Smooth muscle cell (in vitro differentiated cells): ENCODE results near the gene ALPG. TPM values are rescaled to one million over a fixed set of nuclear protein-coding genes. Genes with fewer than 3 reads are reported as not detected.
"Not testable (repeated sequence)": the region's sequence is repeated elsewhere in the genome, so short reads cannot be mapped to it uniquely, and the experiment has no call there.

Source experiments
- DNase-seq: peaks from one replicate; lab custom pipeline; 2025; ENCODE audit not compliant: unreplicated experiment; lab: John Stamatoyannopoulos, UW
- H2AFZ ChIP-seq: fragments of 200-600 bp; sonication (generic); 2 replicates; pipeline ENCODE4 v1.6.0; 2016; ENCODE audit warnings: antibody characterized with exemption, low read depth, mild to moderate bottlenecking
- H3F3A ChIP-seq: fragments of 200-600 bp; sonication (generic); 2 replicates; pipeline ENCODE4 v1.6.0; 2017; ENCODE audit warnings: antibody characterized with exemption, low read depth
- H3K27ac ChIP-seq: fragments of 200-600 bp; sonication (generic); 2 replicates; pipeline ENCODE4 v1.5.1; 2016; ENCODE audit warnings: low read depth, mild to moderate bottlenecking
- H3K27me3 ChIP-seq: fragments of 200-600 bp; sonication (generic); 2 replicates; pipeline ENCODE4 v1.6.1; 2016; ENCODE audit warnings: low read depth, mild to moderate bottlenecking
- H3K36me3 ChIP-seq: fragments of 200-600 bp; sonication (generic); 2 replicates; pipeline ENCODE4 v1.5.1; 2016; ENCODE audit warnings: low read depth
- H3K4me1 ChIP-seq: fragments of 200-600 bp; sonication (generic); 2 replicates; pipeline ENCODE4 v1.5.1; 2016; ENCODE audit warnings: low read depth
- H3K4me2 ChIP-seq: fragments of 200-600 bp; sonication (generic); 2 replicates; pipeline ENCODE4 v1.6.0; 2016; ENCODE audit warnings: mild to moderate bottlenecking
- H3K4me3 ChIP-seq: fragments of 200-600 bp; sonication (generic); 2 replicates; pipeline ENCODE4 v1.5.1; 2016; ENCODE audit warnings: mild to moderate bottlenecking
- H3K79me2 ChIP-seq: fragments of 200-600 bp; sonication (generic); 2 replicates; pipeline ENCODE4 v1.6.0; 2016; ENCODE audit warnings: low read depth, mild to moderate bottlenecking
- H3K9ac ChIP-seq: fragments of 200-600 bp; sonication (generic); 2 replicates; pipeline ENCODE4 v1.6.0; 2016; ENCODE audit warnings: low read depth
- H3K9me3 ChIP-seq: fragments of 200-600 bp; sonication (generic); replicated peaks from 2 replicates; pipeline ENCODE4 v1.5.1; 2016; ENCODE audit warnings: low read depth
- H4K20me1 ChIP-seq: fragments of 200-600 bp; sonication (generic); 2 replicates; pipeline ENCODE4 v1.6.0; 2016; ENCODE audit warnings: low read depth
- WGBS: methylation state at CpG from one replicate; pipeline ENCODE4 v1.1.7; 2016; ENCODE audit warnings: low lambda C conversion rate; 5-methylcytosine and 5-hydroxymethylcytosine counted together
- polyA plus RNA-seq: library from polyadenylated mRNA; unstranded; fragments of >200 nt; fragmentation: Nextera tagmentation; extraction: Ambion mirVana; gene quantifications from 2 replicates; pipeline ENCODE4 v1.2.1, GENCODE V29; 2016
- total RNA-seq: library from RNA; depleted of rRNA; stranded (reverse); fragments of >200 nt; gene quantifications from 2 replicates; pipeline ENCODE4 v1.2.3, GENCODE V29; 2014
- TF ChIP-seq, protein P1 (sequence below): fragments of 200-600 bp; sonication (generic); IDR thresholded peaks from 2 replicates; pipeline ENCODE4 v1.5.1; 2017; ENCODE audit warnings: borderline replicate concordance, mild to moderate bottlenecking, antibody characterized with exemption; ENCODE audit not compliant: insufficient read depth, poor library complexity, severe bottlenecking

The ALPG gene
- total and polyA plus RNA-seq, 2 experiments from 2014 or later, result not detected

DNA sequence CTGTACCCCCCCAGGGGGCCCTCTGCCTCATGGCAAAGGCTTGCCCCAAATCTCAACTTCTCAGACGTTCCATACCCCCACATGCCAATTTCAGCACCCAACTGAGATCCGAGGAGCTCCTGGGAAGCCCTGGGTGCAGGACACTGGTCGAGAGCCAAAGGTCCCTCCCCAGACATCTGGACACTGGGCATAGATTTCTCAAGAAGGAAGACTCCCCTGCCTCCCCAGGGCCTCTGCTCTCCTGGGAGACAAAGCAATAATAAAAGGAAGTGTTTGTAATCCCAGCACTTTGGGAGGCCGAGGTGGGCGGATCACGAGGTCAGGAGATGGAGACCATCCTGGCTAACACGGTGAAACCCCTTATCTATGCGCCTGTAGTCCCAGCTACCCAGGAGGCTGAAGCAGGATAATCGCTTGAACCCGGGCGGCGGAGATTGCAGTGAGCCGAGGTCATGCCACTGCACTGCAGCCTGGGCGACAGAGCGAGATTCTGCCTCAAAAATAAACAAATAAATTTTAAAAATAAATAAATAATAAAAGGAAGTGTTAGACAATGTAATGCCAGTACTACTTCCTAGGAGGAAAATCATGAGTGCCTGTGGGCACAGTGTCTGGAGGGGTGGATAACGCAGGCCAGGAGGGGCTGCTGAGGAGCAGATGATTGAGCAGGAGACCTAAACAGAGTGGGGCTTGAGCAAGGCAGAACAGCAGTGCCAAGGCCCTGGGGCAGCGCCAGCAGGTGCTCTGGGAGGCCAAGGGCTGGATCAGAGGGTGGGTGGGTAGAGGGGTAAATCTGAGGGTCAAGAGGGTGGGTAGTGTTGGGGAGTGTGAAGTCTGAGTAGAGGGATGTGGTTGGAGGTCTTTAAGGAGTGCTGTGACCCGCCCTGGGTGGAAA lies 24.1 kb upstream of the ALPG start:
- Histone ChIP-seq H3K36me3 (no peaks in the 10 kb centered on the region), H3K9me3 (no peaks in the 10 kb centered on the region), H3K4me2 (peak overlapping the region; percentile 51), H2AFZ (no peak overlapping the region), H3K27ac (no peak overlapping the region), H3K27me3 (peaks cover 10% of the 10 kb centered on the region), H3F3A (no peaks in the 10 kb centered on the region), H3K9ac (no peak overlapping the region), H3K79me2 (no peaks in the 10 kb centered on the region), H4K20me1 (no peaks in the 10 kb centered on the region), H3K4me1 (no peaks in the 10 kb centered on the region), H3K4me3 (no peak overlapping the region)
- DNase-seq, result no peak
- TF ChIP-seq, protein P1, sequence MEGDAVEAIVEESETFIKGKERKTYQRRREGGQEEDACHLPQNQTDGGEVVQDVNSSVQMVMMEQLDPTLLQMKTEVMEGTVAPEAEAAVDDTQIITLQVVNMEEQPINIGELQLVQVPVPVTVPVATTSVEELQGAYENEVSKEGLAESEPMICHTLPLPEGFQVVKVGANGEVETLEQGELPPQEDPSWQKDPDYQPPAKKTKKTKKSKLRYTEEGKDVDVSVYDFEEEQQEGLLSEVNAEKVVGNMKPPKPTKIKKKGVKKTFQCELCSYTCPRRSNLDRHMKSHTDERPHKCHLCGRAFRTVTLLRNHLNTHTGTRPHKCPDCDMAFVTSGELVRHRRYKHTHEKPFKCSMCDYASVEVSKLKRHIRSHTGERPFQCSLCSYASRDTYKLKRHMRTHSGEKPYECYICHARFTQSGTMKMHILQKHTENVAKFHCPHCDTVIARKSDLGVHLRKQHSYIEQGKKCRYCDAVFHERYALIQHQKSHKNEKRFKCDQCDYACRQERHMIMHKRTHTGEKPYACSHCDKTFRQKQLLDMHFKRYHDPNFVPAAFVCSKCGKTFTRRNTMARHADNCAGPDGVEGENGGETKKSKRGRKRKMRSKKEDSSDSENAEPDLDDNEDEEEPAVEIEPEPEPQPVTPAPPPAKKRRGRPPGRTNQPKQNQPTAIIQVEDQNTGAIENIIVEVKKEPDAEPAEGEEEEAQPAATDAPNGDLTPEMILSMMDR, result no peak
- 68% methylated on average over 18 of the region's 18 CpGs for WGBS

DNA sequence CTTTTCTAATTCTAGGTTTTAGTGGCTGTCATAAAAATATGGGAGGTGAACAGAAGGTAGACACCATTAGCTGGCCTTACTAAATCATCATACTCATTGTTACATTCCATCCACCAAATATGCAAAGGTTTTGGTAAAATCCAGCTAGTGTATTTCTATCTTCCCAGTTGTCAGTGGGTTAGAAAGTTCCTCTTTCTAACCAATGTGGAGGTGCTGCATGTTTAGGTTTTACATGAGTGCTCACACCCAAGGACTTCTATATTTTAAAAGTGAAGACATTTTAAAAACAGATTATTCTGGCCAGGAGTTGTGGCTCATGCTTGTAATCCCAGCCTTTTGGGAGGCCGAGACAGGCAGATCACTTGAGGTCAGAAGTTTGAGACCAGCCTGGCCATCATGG lies 22.2 kb upstream of the ALPG start:
- no peak overlapping the region for H2AFZ ChIP-seq
- H3K4me1 ChIP-seq, result peaks cover 6% of the 10 kb centered on the region
- WGBS, result 65% methylated on average over 1 of the region's 1 CpG
- H3F3A ChIP-seq, result no peaks in the 10 kb centered on the region
- H3K9me3 ChIP-seq, result no peaks in the 10 kb centered on the region
- H3K27ac ChIP-seq, result no peak overlapping the region
- no peaks in the 10 kb centered on the region for H3K36me3 ChIP-seq
- H3K79me2 ChIP-seq, result no peaks in the 10 kb centered on the region
- no peak for DNase-seq
- no peak overlapping the region for H3K9ac ChIP-seq
- H3K4me3 ChIP-seq, result no peak overlapping the region
- TF ChIP-seq, protein P1, result no peak
- no peaks in the 10 kb centered on the region for H4K20me1 ChIP-seq
- no peak overlapping the region for H3K4me2 ChIP-seq
- peaks cover 11% of the 10 kb centered on the region for H3K27me3 ChIP-seq

DNA sequence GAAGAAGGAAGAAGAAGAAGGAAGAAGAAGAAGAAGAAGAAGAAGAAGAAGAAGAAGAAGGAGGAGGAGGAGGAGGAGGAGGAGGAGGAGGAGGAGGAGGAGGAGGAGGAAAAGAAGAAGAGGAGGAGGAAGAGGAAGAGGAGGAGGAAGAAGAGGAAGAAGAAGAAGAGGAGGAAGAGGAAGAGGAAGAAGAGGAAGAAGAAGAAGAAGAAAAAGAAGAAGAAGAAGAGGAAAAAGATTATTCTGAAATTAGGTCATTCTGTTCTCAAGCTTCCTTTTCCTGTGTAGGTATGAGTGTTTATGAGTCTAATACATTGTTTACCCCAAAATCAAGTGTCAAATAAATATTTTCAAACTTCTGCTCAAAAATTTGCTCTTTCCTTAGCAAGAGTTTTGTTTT lies 21.6 kb upstream of the ALPG start:
- H3K27ac ChIP-seq, result peak overlapping the region; percentile 69
- H3K27me3 ChIP-seq, result peaks cover 11% of the 10 kb centered on the region
- H3K79me2 ChIP-seq, result not testable (repeated sequence)

DNA sequence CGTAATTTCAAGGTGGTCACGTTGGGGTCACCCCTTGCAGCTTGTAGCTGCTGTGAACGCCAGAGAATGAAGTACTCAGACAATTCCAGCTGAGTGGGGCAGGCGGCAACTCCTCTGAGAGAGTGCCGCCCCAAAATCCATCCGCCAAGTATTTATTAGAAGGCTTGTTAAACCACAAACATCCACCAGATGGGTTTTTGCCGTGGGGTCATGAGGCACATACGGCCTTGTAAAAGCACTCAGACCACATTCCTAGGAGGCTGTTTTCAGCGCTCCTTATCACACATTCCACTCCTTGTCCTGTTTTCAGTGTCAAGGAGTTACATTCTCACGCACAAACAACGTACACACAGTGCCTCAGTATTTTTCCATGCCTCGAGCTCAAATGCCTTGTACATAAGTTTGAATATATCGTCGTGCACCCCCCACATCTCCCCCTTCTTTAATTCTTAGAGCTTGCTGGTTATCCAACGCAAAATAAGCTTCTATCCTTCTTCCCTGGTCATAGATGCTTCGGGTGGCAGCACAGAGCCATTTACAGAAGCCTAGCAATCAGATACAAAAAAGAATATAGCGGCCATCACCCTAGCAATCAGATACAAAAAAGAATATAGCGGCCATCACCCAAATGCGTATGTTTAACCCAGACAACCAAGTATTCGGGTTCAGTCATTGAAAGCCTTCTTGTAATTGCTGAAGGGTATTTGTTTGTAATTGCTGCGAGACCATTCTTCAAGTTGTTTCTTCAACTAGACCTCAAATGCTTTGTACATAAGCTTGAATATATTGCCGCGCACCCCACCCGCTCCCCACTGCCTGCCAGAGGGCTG lies 20.8 kb upstream of the ALPG start:
- Histone ChIP-seq H3K4me3 (peak overlapping the region; percentile 10), H3K79me2 (no peaks in the 10 kb centered on the region), H3K36me3 (no peaks in the 10 kb centered on the region), H3K9me3 (no peaks in the 10 kb centered on the region), H2AFZ (no peak overlapping the region), H3K4me2 (peak overlapping the region; percentile 70), H3K27ac (peak overlapping the region; percentile 82), H3F3A (peaks cover 7% of the 10 kb centered on the region), H3K9ac (peak overlapping the region; percentile 67), H4K20me1 (no peaks in the 10 kb centered on the region), H3K27me3 (peaks cover 11% of the 10 kb centered on the region), H3K4me1 (peaks cover 15% of the 10 kb centered on the region)
- WGBS, result 18% methylated on average over 24 of the region's 24 CpGs
- DNase-seq, result no peak
- TF ChIP-seq, protein P1, result no peak

More for the DNA sequence above, 21.6 kb upstream of the ALPG start:
- Histone ChIP-seq H3K4me1 (peaks cover 12% of the 10 kb centered on the region), H3K4me2 (peak overlapping the region; percentile 70)
- not testable (repeated sequence) for H3K4me3 ChIP-seq, H3K9me3 ChIP-seq, H3K9ac ChIP-seq, H2AFZ ChIP-seq, H3K36me3 ChIP-seq, DNase-seq, H3F3A ChIP-seq, H4K20me1 ChIP-seq
